GM12865 (cell line): Measurements from ENCODE around the gene TRH.

Source experiments
- DNase-seq: peaks from one replicate; pipeline ENCODE4 v3.0.0; 2010; ENCODE audit warnings: low read depth
- H3K4me3 ChIP-seq: 2 replicates; pipeline ENCODE4 v1.5.1; 2011; ENCODE audit warnings: mild to moderate bottlenecking, low read depth, low read length, control low read depth
- CTCF ChIP-seq: IDR thresholded peaks from 2 replicates; pipeline ENCODE4 v1.5.1; 2011; ENCODE audit warnings: low read length, control low read depth, low read depth, inconsistent platforms; ENCODE audit not compliant: insufficient read depth; ENCODE audit errors: missing control alignments

TRH gene

GRCh38 chr3:129983561-129983960 is 9.0 kb downstream of the TRH start:
- no peak overlapping the region for H3K4me3 ChIP-seq
- DNase-seq, result no peak
- no peak for TF ChIP-seq CTCF

GRCh38 chr3:129984125-129984524 is 9.6 kb downstream of the TRH start:
- no peak for TF ChIP-seq CTCF
- no peak overlapping the region for H3K4me3 ChIP-seq
- no peak for DNase-seq

GRCh38 chr3:129985113-129985512 is 10.6 kb downstream of the TRH start:
- DNase-seq, result no peak
- no peak for TF ChIP-seq CTCF
- no peak overlapping the region for H3K4me3 ChIP-seq

- no peak for TF ChIP-seq CTCF
- DNase-seq, result no peak
- H3K4me3 ChIP-seq, result no peak overlapping the region
These were observed 13.9 kb downstream of the TRH start for GRCh38 chr3:129988429-129988828.

GRCh38 chr3:129989414-129989813 is 14.9 kb downstream of the TRH start:
- DNase-seq, result no peak
- no peak for TF ChIP-seq CTCF
- H3K4me3 ChIP-seq, result no peak overlapping the region

- no peak for DNase-seq
- no peak overlapping the region for H3K4me3 ChIP-seq
- TF ChIP-seq CTCF, result peak; percentile 3
These were observed 18.3 kb downstream of the TRH start for GRCh38 chr3:129992781-129993180.

GRCh38 chr3:129994883-129995559 is 20.5 kb downstream of the TRH start:
- no peak for DNase-seq
- H3K4me3 ChIP-seq, result no peak overlapping the region
- no peak for TF ChIP-seq CTCF
